B cell (primary cell): ENCODE data around the gene SLC25A18. TPM values are rescaled to one million over a fixed set of nuclear protein-coding genes. Genes with fewer than 3 reads are reported as not detected.
A peak's percentile ranks its signal among the peaks of the same experiment; 100 is the strongest.

Experiments
- ATAC-seq: fragments of 200-7000 bp; cut with Tn5 transposase; one replicate; pipeline ENCODE4 v1.10.0; 2021; ENCODE audit warnings: low read depth, mild to moderate bottlenecking, moderate number of reproducible peaks, moderate library complexity
- CTCF ChIA-PET: fragments of 350-600 bp; sonication (Branson Sonifier 250); formaldehyde crosslinking; loops from one replicate; lab custom pipeline; 2021; ENCODE audit warnings: antibody characterized with exemption, inconsistent platforms; lab: Charles Lee
- POLR2A ChIA-PET: fragments of 350-600 bp; sonication (Branson Sonifier 250); formaldehyde crosslinking; loops from one replicate; lab custom pipeline; 2021; ENCODE audit warnings: antibody characterized with exemption; lab: Charles Lee
- DNase-seq: peaks from one replicate; pipeline ENCODE4 v3.0.0; 2013
- H2AFZ ChIP-seq: 2 replicates; pipeline ENCODE4 v1.6.1; 2012; ENCODE audit warnings: mild to moderate bottlenecking, low read depth, low read length; ENCODE audit not compliant: insufficient read depth, poor library complexity, severe bottlenecking
- H3K27ac ChIP-seq, 2 donors: 1 replicate in 1 of 2; 2 replicates in 1 of 2; pipeline ENCODE4 v1.5.1; 2012 to 2013; ENCODE audit warnings: low read length in 2 of 2, mild to moderate bottlenecking in 2 of 2, moderate library complexity in 1 of 2
- H3K27me3 ChIP-seq, 4 experiments: fragments of 200-600 bp in 1 of 4; sonication (generic) in 1 of 4; replicated peaks in 1 of 4; 1 replicate in 2 of 4; 2 replicates in 2 of 4; pipeline versions ENCODE4 v1.6.1 to v1.7.0; 2013 to 2016; ENCODE audit warnings: low read length in 3 of 4, mild to moderate bottlenecking in 2 of 4, mixed read lengths in 1 of 4, moderate library complexity in 1 of 4; ENCODE audit not compliant: insufficient read depth in 4 of 4, control insufficient read depth in 3 of 4; ENCODE audit errors: control extremely low read depth in 1 of 4
- H3K36me3 ChIP-seq, 2 experiments: replicated peaks in 1 of 2; 1 replicate in 1 of 2; 2 replicates in 1 of 2; pipeline versions ENCODE4 v1.6.1 to v1.7.1; 2013; ENCODE audit warnings: low read length in 1 of 2; ENCODE audit not compliant: insufficient read depth in 2 of 2, control insufficient read depth in 1 of 2; ENCODE audit errors: control extremely low read depth in 1 of 2, extremely low read depth in 1 of 2
- H3K4me1 ChIP-seq, 2 donors: fragments of 200-600 bp in 1 of 2; sonication (generic) in 1 of 2; 1 replicate in 1 of 2; 2 replicates in 1 of 2; pipeline versions ENCODE4 v1.5.1 to v1.6.1; 2013 to 2017; ENCODE audit warnings: low read length in 2 of 2; ENCODE audit not compliant: control insufficient read depth in 2 of 2, insufficient read depth in 2 of 2
- H3K4me2 ChIP-seq: replicated peaks from 2 replicates; pipeline ENCODE3; 2012; ENCODE audit warnings: mild to moderate bottlenecking, low read depth, low read length; ENCODE audit not compliant: poor library complexity, severe bottlenecking
- H3K4me3 ChIP-seq, 5 experiments: fragments of 200-600 bp in 1 of 5; sonication (generic) in 1 of 5; 1 replicate in 3 of 5; 2 replicates in 2 of 5; pipeline versions ENCODE4 v1.5.1 to v1.7.0; 2011 to 2016; ENCODE audit warnings: low read length in 4 of 5, mild to moderate bottlenecking in 4 of 5, low read depth in 2 of 5, control low read depth in 1 of 5, moderate library complexity in 1 of 5; ENCODE audit not compliant: insufficient read depth in 1 of 5; ENCODE audit errors: control extremely low read depth in 1 of 5, extremely low read depth in 1 of 5
- H3K79me2 ChIP-seq: fragments of 200-600 bp; sonication (generic); one replicate; pipeline ENCODE4 v1.6.0; 2016; ENCODE audit warnings: low read length; ENCODE audit not compliant: control insufficient read depth, insufficient read depth
- H3K9ac ChIP-seq: fragments of 200-600 bp; sonication (generic); 2 replicates; pipeline ENCODE4 v1.6.1; 2017; ENCODE audit warnings: mild to moderate bottlenecking, low read length, moderate library complexity
- H3K9me3 ChIP-seq, 3 donors: one replicate each; pipeline versions ENCODE4 v1.6.1 to v1.7.1; 2013; ENCODE audit warnings: low read length in 2 of 3; ENCODE audit not compliant: control insufficient read depth in 2 of 3, insufficient read depth in 1 of 3; ENCODE audit errors: control extremely low read depth in 1 of 3
- H4K20me1 ChIP-seq: 2 replicates; pipeline ENCODE4 v1.6.0; 2012; ENCODE audit warnings: mild to moderate bottlenecking, low read length; ENCODE audit not compliant: insufficient read depth, control insufficient read depth, poor library complexity, severe bottlenecking
- H3K27ac Mint-ChIP-seq: one replicate; pipeline ENCODE4 v1.8.0; 2021; ENCODE audit warnings: mixed read lengths
- H3K27me3 Mint-ChIP-seq: one replicate; pipeline ENCODE4 v1.8.0; 2021; ENCODE audit warnings: mixed read lengths
- H3K4me1 Mint-ChIP-seq: one replicate; pipeline ENCODE4 v1.8.0; 2021; ENCODE audit warnings: mixed read lengths
- H3K4me3 Mint-ChIP-seq: one replicate; pipeline ENCODE4 v1.8.0; 2021; ENCODE audit warnings: mixed read lengths
- H3K9me3 Mint-ChIP-seq: one replicate; pipeline ENCODE4 v1.8.0; 2022; ENCODE audit warnings: mixed read lengths; ENCODE audit not compliant: insufficient read depth
- EZH2 ChIP-seq: IDR thresholded peaks from 2 replicates; pipeline ENCODE4 v1.6.1; 2012; ENCODE audit warnings: borderline replicate concordance, low read depth, mild to moderate bottlenecking, moderate library complexity, low read length; ENCODE audit not compliant: insufficient read depth, poor library complexity, severe bottlenecking
- WGBS: methylation state at CpG from one replicate; pipeline ENCODE4 v1.1.5; 2013; ENCODE audit warnings: missing lambda C conversion rate; ENCODE audit not compliant: insufficient coverage; 5-methylcytosine and 5-hydroxymethylcytosine counted together
- intact Hi-C: fragments of 100-400 bp; cut with micrococcal nuclease; formaldehyde crosslinking; loops from one replicate; pipeline ENCODE4 v1.10.0; 2022
- polyA plus RNA-seq: library from polyadenylated mRNA; depleted of rRNA; stranded (reverse); fragments of >200 nt; gene quantifications from 2 replicates; pipeline ENCODE4 v1.2.3, GENCODE V29; 2012
- total RNA-seq, 2 donors: library from RNA; stranded (reverse); fragments of 120-200 nt in 1 of 2; gene quantifications; 1 replicate in 1 of 2; 2 replicates in 1 of 2; pipeline versions ENCODE4 v1.2.3 to v1.2.4, GENCODE V29; 2013 to 2022
- TF ChIP-seq, protein P1 (sequence below): fragments of 200-600 bp; IDR thresholded peaks from one replicate; pipeline ENCODE4 v1.8.0; 2022; ENCODE audit warnings: antibody characterized with exemption, mild to moderate bottlenecking

The SLC25A18 gene
- total and polyA plus RNA-seq, 2 donors (not counting 1 experiment from before 2014, with no cell fraction given): not detected

DNA sequence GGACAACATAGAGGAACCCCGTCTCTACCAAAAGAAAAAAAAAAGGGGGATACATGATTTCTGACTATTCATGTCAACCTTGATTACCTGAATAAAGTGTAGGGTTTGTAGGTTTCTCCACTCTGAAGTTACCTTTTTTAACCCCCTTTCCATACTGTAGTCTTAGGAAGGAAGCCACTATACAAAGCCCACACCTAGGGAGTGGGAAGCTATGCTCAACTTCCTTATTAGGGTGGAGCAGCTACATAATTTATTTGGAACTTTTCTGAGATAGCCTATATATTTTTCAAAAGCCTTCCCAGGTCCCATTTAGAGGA lies 65.8 kb downstream of the SLC25A18 start:
- Mint-ChIP-seq H3K4me1 (peaks cover 23% of the 10 kb centered on the region), H3K27me3 (no peaks in the 10 kb centered on the region), H3K9me3 (no peaks in the 10 kb centered on the region), H3K27ac (peak overlapping the region; percentile 98), H3K4me3 (peak overlapping the region; percentile 96)
- H2AFZ ChIP-seq: peak overlapping the region; percentile 84
- no peak for TF ChIP-seq EZH2
- TF ChIP-seq, protein P1, sequence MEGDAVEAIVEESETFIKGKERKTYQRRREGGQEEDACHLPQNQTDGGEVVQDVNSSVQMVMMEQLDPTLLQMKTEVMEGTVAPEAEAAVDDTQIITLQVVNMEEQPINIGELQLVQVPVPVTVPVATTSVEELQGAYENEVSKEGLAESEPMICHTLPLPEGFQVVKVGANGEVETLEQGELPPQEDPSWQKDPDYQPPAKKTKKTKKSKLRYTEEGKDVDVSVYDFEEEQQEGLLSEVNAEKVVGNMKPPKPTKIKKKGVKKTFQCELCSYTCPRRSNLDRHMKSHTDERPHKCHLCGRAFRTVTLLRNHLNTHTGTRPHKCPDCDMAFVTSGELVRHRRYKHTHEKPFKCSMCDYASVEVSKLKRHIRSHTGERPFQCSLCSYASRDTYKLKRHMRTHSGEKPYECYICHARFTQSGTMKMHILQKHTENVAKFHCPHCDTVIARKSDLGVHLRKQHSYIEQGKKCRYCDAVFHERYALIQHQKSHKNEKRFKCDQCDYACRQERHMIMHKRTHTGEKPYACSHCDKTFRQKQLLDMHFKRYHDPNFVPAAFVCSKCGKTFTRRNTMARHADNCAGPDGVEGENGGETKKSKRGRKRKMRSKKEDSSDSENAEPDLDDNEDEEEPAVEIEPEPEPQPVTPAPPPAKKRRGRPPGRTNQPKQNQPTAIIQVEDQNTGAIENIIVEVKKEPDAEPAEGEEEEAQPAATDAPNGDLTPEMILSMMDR: no peak
- DNase-seq (no peak), ATAC-seq (no peak)
- no peaks in the 10 kb centered on the region for H3K27me3 ChIP-seq
- H3K36me3 ChIP-seq: peaks cover 0 to 6% of the 10 kb centered on the region in 2 experiments
- POLR2A ChIA-PET: no interaction called here
- H3K27ac ChIP-seq: peak overlapping the region; percentile 86 to 97
- peaks cover 52% of the 10 kb centered on the region for H3K79me2 ChIP-seq
- no peaks in the 10 kb centered on the region for H4K20me1 ChIP-seq
- no CpG with 5 or more reads among the region's 1 CpG for WGBS
- CTCF ChIA-PET: interaction anchor here (1.0 kb wide), 1 partner anchor 10 kb away, joined by 3 read pairs; the partner anchor contains the start of gene BCL2L13
- intact Hi-C loops: loop anchor here (2.0 to 10.0 kb wide), 2 partner anchors 470 to 544 kb away; partner anchors contain the start of genes HDHD5 and IL17RA
- peak overlapping the region; percentile 99 for H3K9ac ChIP-seq
- peak overlapping the region; percentile 78 for H3K4me2 ChIP-seq
- peak overlapping the region; percentile 93 to 98 (median 96) for H3K4me3 ChIP-seq
- H3K4me1 ChIP-seq: peaks cover 16 to 21% of the 10 kb centered on the region in 2 donors
- no peaks in the 10 kb centered on the region for H3K9me3 ChIP-seq

- Histone ChIP-seq H3K27me3 (no peaks in the 10 kb centered on the region), H3K4me1 (peaks cover 16 to 21% of the 10 kb centered on the region in 2 donors), H4K20me1 (no peaks in the 10 kb centered on the region), H3K4me2 (peak overlapping the region; percentile 78), H2AFZ (no peak overlapping the region), H3K4me3 (peak overlapping the region in 1 of 5 experiments; percentile 96), H3K9ac (peak overlapping the region; percentile 99), H3K79me2 (peaks cover 47% of the 10 kb centered on the region), H3K9me3 (no peaks in the 10 kb centered on the region), H3K27ac (peak overlapping the region in 1 of 2 donors; percentile 97), H3K36me3 (peaks cover 0 to 6% of the 10 kb centered on the region in 2 experiments)
- 90% methylated on average over 2 of the region's 7 CpGs for WGBS
- no peak for ATAC-seq
- intact Hi-C loops: loop anchor here (2.0 to 10.0 kb wide), 2 partner anchors 471 to 545 kb away; partner anchors contain the start of genes HDHD5 and IL17RA
- peak overlapping the region; percentile 96 for H3K4me3 Mint-ChIP-seq
- no peak for TF ChIP-seq EZH2
- TF ChIP-seq, protein P1: no peak
- H3K9me3 Mint-ChIP-seq: no peaks in the 10 kb centered on the region
- no peaks in the 10 kb centered on the region for H3K27me3 Mint-ChIP-seq
- ChIA-PET CTCF (interaction anchor here (1.0 kb wide), 1 partner anchor 9 kb away, joined by 3 read pairs; the partner anchor contains the start of gene BCL2L13), POLR2A (no interaction called here)
- H3K27ac Mint-ChIP-seq: no peak overlapping the region
- no peak for DNase-seq
- H3K4me1 Mint-ChIP-seq: peaks cover 22% of the 10 kb centered on the region
Observed at GRCh38 chr22:17629641-17630040, 66.3 kb downstream of the SLC25A18 start.
